Activated CD8-positive, alpha-beta memory T cell treated with anti-CD3 and anti-CD28 coated beads, Interleukin-2, amount 10 ng/mL, durations not matched to agents 7 days and 5 days (primary cell): ENCODE data around the gene COPS3. TPM values are rescaled to one million over a fixed set of nuclear protein-coding genes. Genes with fewer than 3 reads are reported as not detected.

Source experiments
- ATAC-seq: fragments of 150-1000 bp; cut with Tn5 transposase; one replicate; pipeline ENCODE4 v1.10.0; 2021; ENCODE audit warnings: moderate library complexity
- CTCF ChIA-PET: fragments of 350-600 bp; sonication (Branson Sonifier 250); formaldehyde crosslinking; loops from one replicate; lab custom pipeline; 2021; ENCODE audit warnings: antibody characterized with exemption; lab: Charles Lee
- DNase-seq: peaks from one replicate; pipeline ENCODE4 v3.0.0-alpha.2; 2020
- H3K27ac Mint-ChIP-seq: one replicate; pipeline ENCODE4 v1.8.0; 2021; ENCODE audit warnings: mild to moderate bottlenecking, mixed read lengths
- H3K27me3 Mint-ChIP-seq: one replicate; pipeline ENCODE4 v1.8.0; 2021; ENCODE audit warnings: mixed read lengths
- H3K36me3 Mint-ChIP-seq: one replicate; pipeline ENCODE4 v1.8.0; 2021; ENCODE audit warnings: mild to moderate bottlenecking, mixed read lengths
- H3K4me1 Mint-ChIP-seq: one replicate; pipeline ENCODE4 v1.8.0; 2021; ENCODE audit warnings: mixed read lengths
- H3K4me3 Mint-ChIP-seq: one replicate; pipeline ENCODE4 v1.8.0; 2021; ENCODE audit warnings: mild to moderate bottlenecking, moderate library complexity, mixed read lengths
- H3K9me3 Mint-ChIP-seq: one replicate; pipeline ENCODE4 v1.8.0; 2022; ENCODE audit warnings: low read depth, mixed read lengths
- total RNA-seq, 2 experiments: library from RNA; stranded (reverse); gene quantifications; one replicate each; pipeline ENCODE4 v1.2.3, GENCODE V29; 2021

The COPS3 gene
- total RNA-seq, 2 experiments from 2014 or later: 93.9 to 125 TPM

GRCh38 chr17:17254036-17254435, 27.0 kb downstream of the COPS3 start:
- DNase-seq (no peak), ATAC-seq (no peak)
- H3K36me3 Mint-ChIP-seq: peaks cover 53% of the 10 kb centered on the region
- H3K27me3 Mint-ChIP-seq: no peaks in the 10 kb centered on the region
- no peak overlapping the region for H3K4me3 Mint-ChIP-seq
- H3K9me3 Mint-ChIP-seq: no peaks in the 10 kb centered on the region
- peaks cover 5% of the 10 kb centered on the region for H3K4me1 Mint-ChIP-seq
- CTCF ChIA-PET: interaction anchor here (0.8 to 1.5 kb wide), 2 partner anchors 10 to 14 kb away, joined by 3 to 4 read pairs; no protein-coding TSS in a partner anchor
- H3K27ac Mint-ChIP-seq: no peak overlapping the region

- Mint-ChIP-seq H3K27me3 (no peaks in the 10 kb centered on the region), H3K9me3 (no peaks in the 10 kb centered on the region), H3K4me3 (no peak overlapping the region), H3K27ac (peak overlapping the region; percentile 48), H3K36me3 (peaks cover 53% of the 10 kb centered on the region), H3K4me1 (peaks cover 5% of the 10 kb centered on the region)
- DNase-seq (no peak), ATAC-seq (no peak)
- CTCF ChIA-PET: interaction anchor here (0.8 to 1.5 kb wide), 2 partner anchors 11 to 14 kb away, joined by 3 to 4 read pairs; no protein-coding TSS in a partner anchor
These were observed 27.6 kb downstream of the COPS3 start for GRCh38 chr17:17253406-17253805.

GRCh38 chr17:17252149-17252661, 28.8 kb downstream of the COPS3 start:
- Mint-ChIP-seq H3K4me1 (peaks cover 5% of the 10 kb centered on the region), H3K4me3 (no peak overlapping the region), H3K27me3 (no peaks in the 10 kb centered on the region), H3K9me3 (no peaks in the 10 kb centered on the region), H3K27ac (no peak overlapping the region), H3K36me3 (peaks cover 49% of the 10 kb centered on the region)
- DNase-seq: no peak
- CTCF ChIA-PET: no interaction called here
- no peak for ATAC-seq

- Mint-ChIP-seq H3K27me3 (no peaks in the 10 kb centered on the region), H3K36me3 (peaks cover 28% of the 10 kb centered on the region), H3K27ac (no peak overlapping the region), H3K4me3 (no peak overlapping the region), H3K9me3 (no peaks in the 10 kb centered on the region), H3K4me1 (no peaks in the 10 kb centered on the region)
- DNase-seq (no peak), ATAC-seq (no peak)
- CTCF ChIA-PET: interaction anchor here (1.1 kb wide), 1 partner anchor 24 kb away, joined by 3 read pairs; no protein-coding TSS in a partner anchor
These were observed 34.2 kb downstream of the COPS3 start for GRCh38 chr17:17246879-17247278.

- H3K27ac Mint-ChIP-seq: no peak overlapping the region
- no peak overlapping the region for H3K4me3 Mint-ChIP-seq
- ATAC-seq: no peak
- no peaks in the 10 kb centered on the region for H3K9me3 Mint-ChIP-seq
- H3K27me3 Mint-ChIP-seq: no peaks in the 10 kb centered on the region
- peaks cover 14% of the 10 kb centered on the region for H3K36me3 Mint-ChIP-seq
- DNase-seq: no peak
- CTCF ChIA-PET: no interaction called here
- peaks cover 11% of the 10 kb centered on the region for H3K4me1 Mint-ChIP-seq
These were observed 37.9 kb downstream of the COPS3 start for GRCh38 chr17:17243163-17243562.

GRCh38 chr17:17242246-17242645, 38.8 kb downstream of the COPS3 start:
- Mint-ChIP-seq H3K4me3 (no peak overlapping the region), H3K4me1 (peaks cover 13% of the 10 kb centered on the region), H3K9me3 (no peaks in the 10 kb centered on the region), H3K27ac (no peak overlapping the region), H3K27me3 (no peaks in the 10 kb centered on the region), H3K36me3 (peaks cover 10% of the 10 kb centered on the region)
- ATAC-seq (no peak), DNase-seq (no peak)
- CTCF ChIA-PET: no interaction called here

- no peaks in the 10 kb centered on the region for H3K27me3 Mint-ChIP-seq
These were observed 39.4 kb downstream of the COPS3 start for GRCh38 chr17:17241656-17242055.

GRCh38 chr17:17239832-17240231, 41.2 kb downstream of the COPS3 start:
- Mint-ChIP-seq H3K4me3 (no peak overlapping the region), H3K4me1 (peaks cover 27% of the 10 kb centered on the region), H3K9me3 (no peaks in the 10 kb centered on the region), H3K27me3 (no peaks in the 10 kb centered on the region), H3K36me3 (no peaks in the 10 kb centered on the region), H3K27ac (no peak overlapping the region)
- DNase-seq (no peak), ATAC-seq (no peak)
- CTCF ChIA-PET: interaction anchor here (0.6 to 1.6 kb wide), 3 partner anchors 14 to 98 kb away, joined by 3 to 4 read pairs (median 3); no protein-coding TSS in a partner anchor

More at GRCh38 chr17:17241656-17242055, 39.4 kb downstream of the COPS3 start:
- no peak for ATAC-seq
- peaks cover 5% of the 10 kb centered on the region for H3K36me3 Mint-ChIP-seq
- no peak overlapping the region for H3K4me3 Mint-ChIP-seq
- CTCF ChIA-PET: no interaction called here
- peaks cover 13% of the 10 kb centered on the region for H3K4me1 Mint-ChIP-seq
- no peaks in the 10 kb centered on the region for H3K9me3 Mint-ChIP-seq
- H3K27ac Mint-ChIP-seq: no peak overlapping the region
- no peak for DNase-seq

GRCh38 chr17:17237026-17237799, 43.8 kb downstream of the COPS3 start, which contains the start of gene FLCN:
TSS of gene FLCN (minus strand) at chr17:17237168. CDS start at chr17:17228137, 9,031 bp downstream.
- ATAC-seq: peak; percentile 91
- Mint-ChIP-seq H3K4me1 (peaks cover 29% of the 10 kb centered on the region), H3K36me3 (no peaks in the 10 kb centered on the region), H3K27ac (peak within 1 kb of the TSS; percentile 96), H3K4me3 (peak within 1 kb of the TSS; percentile 85), H3K9me3 (no peaks in the 10 kb centered on the region), H3K27me3 (no peaks in the 10 kb centered on the region)
- DNase-seq: peak; percentile 91
- CTCF ChIA-PET: interaction anchor here (0.7 to 1.4 kb wide), 7 partner anchors 13 to 1028 kb away, joined by 3 to 5 read pairs (median 3); no protein-coding TSS in a partner anchor

GRCh38 chr17:17236295-17237025, 44.6 kb downstream of the COPS3 start:
- H3K4me3 Mint-ChIP-seq: peak overlapping the region; percentile 85
- ATAC-seq (peak; percentile 22), DNase-seq (no peak)
- no peaks in the 10 kb centered on the region for H3K9me3 Mint-ChIP-seq
- no peaks in the 10 kb centered on the region for H3K36me3 Mint-ChIP-seq
- CTCF ChIA-PET: interaction anchor here (0.7 to 1.4 kb wide), 7 partner anchors 8 to 1028 kb away, joined by 3 to 5 read pairs (median 4); no protein-coding TSS in a partner anchor
- no peaks in the 10 kb centered on the region for H3K27me3 Mint-ChIP-seq
- peak overlapping the region; percentile 96 for H3K27ac Mint-ChIP-seq
- H3K4me1 Mint-ChIP-seq: peaks cover 29% of the 10 kb centered on the region

GRCh38 chr17:17235212-17236174, 45.6 kb downstream of the COPS3 start:
- DNase-seq: no peak
- no peaks in the 10 kb centered on the region for H3K9me3 Mint-ChIP-seq
- peak overlapping the region; percentile 24 for H3K27ac Mint-ChIP-seq
- CTCF ChIA-PET: interaction anchor here (1.1 to 1.2 kb wide), 3 partner anchors 9 to 28 kb away, joined by 4 read pairs; no protein-coding TSS in a partner anchor
- H3K4me1 Mint-ChIP-seq: peaks cover 29% of the 10 kb centered on the region
- peak overlapping the region; percentile 85 for H3K4me3 Mint-ChIP-seq
- ATAC-seq: no peak
- peaks cover 2% of the 10 kb centered on the region for H3K36me3 Mint-ChIP-seq
- H3K27me3 Mint-ChIP-seq: no peaks in the 10 kb centered on the region

GRCh38 chr17:17232303-17232621, 48.8 kb downstream of the COPS3 start:
- H3K27ac Mint-ChIP-seq: no peak overlapping the region
- peaks cover 7% of the 10 kb centered on the region for H3K36me3 Mint-ChIP-seq
- no peaks in the 10 kb centered on the region for H3K9me3 Mint-ChIP-seq
- CTCF ChIA-PET: no interaction called here
- no peak for ATAC-seq
- H3K4me3 Mint-ChIP-seq: no peak overlapping the region
- DNase-seq: no peak
- H3K4me1 Mint-ChIP-seq: peaks cover 16% of the 10 kb centered on the region
- no peaks in the 10 kb centered on the region for H3K27me3 Mint-ChIP-seq
